ENCODE results near the gene RASSF8.

- no peak for TF ChIP-seq POLR2AphosphoS5 (IDR thresholded peaks at IDR 0.05)
- TF ChIP-seq, protein P1, sequence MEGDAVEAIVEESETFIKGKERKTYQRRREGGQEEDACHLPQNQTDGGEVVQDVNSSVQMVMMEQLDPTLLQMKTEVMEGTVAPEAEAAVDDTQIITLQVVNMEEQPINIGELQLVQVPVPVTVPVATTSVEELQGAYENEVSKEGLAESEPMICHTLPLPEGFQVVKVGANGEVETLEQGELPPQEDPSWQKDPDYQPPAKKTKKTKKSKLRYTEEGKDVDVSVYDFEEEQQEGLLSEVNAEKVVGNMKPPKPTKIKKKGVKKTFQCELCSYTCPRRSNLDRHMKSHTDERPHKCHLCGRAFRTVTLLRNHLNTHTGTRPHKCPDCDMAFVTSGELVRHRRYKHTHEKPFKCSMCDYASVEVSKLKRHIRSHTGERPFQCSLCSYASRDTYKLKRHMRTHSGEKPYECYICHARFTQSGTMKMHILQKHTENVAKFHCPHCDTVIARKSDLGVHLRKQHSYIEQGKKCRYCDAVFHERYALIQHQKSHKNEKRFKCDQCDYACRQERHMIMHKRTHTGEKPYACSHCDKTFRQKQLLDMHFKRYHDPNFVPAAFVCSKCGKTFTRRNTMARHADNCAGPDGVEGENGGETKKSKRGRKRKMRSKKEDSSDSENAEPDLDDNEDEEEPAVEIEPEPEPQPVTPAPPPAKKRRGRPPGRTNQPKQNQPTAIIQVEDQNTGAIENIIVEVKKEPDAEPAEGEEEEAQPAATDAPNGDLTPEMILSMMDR (IDR thresholded peaks at IDR 0.05) = no peak
Observed at GRCh38 chr12:26095186-26095585, 136.7 kb downstream of the RASSF8 start.

Measured in esophagus muscularis mucosa (tissue), 3 donors.